Activated CD4-positive, alpha-beta T cell treated with anti-CD3 and anti-CD28 coated beads for 24 hours (primary cell): ENCODE measurements around the gene GBE1.
"Not testable (repeated sequence)": the region's sequence is repeated elsewhere in the genome, so short reads cannot be mapped to it uniquely, and the experiment has no call there.

Source experiments
- DNase-seq, 2 donors: peaks; one replicate each; pipeline ENCODE4 v3.0.0-alpha.2; 2020; ENCODE audit warnings: low read depth in 2 of 2

The GBE1 gene

DNA sequence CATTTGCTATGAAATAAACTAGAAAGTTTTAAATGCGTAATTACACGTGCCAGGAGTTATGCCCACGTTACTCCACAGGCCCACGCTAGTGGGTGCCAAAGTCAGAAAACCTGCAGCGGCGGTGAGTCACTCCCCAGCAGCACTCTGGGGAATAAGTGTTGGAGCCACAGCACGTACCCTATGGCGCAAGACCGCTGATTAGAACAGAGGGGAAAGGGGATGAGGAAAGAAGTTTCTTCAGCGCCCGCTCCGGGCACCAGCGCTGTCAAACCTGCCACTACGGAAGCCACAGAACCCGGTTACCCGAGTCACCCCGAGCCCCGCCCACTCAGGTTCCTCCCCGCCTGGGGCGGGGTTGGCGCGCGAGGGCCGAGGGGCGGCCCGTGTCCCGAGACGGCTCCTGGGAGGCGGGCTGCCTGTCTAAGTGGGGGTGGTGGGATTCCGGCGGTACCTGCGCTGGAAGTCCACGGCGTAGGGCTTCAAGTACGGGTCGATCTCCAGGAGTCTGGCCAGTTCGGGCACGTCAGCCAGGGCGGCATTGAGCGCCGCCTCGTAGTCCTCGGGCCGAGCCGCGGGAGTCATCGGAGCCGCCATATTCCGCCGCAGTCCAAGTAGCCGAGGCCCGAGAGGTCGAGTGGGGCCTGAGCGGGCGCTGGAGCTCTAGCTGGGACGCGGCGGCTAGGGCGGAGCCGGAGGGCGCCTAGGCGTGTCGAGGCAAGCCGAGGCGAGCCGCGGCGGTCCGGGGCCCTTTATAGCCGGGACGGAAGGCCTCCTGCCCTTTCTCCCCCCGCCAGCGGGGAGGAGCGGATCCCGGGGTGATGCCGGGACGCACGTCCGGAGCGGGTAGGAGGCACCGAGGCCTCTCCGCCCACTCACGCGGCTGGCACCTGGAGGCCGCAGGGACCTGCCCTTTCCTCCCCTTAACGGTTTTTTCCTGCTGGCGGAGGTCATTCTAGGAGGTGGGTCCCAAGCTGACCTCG lies at the start of gene GBE1:
Gene GBE1, minus strand, starts transcription at position 722 of the 980 bp plus-strand sequence. Its CDS starts 128 bp downstream, at position 594.
- DNase-seq, result peak; percentile 78 to 81

GRCh38 chr3:81808900-81809299 lies 47.5 kb upstream of the GBE1 start:
- no peak for DNase-seq

DNA sequence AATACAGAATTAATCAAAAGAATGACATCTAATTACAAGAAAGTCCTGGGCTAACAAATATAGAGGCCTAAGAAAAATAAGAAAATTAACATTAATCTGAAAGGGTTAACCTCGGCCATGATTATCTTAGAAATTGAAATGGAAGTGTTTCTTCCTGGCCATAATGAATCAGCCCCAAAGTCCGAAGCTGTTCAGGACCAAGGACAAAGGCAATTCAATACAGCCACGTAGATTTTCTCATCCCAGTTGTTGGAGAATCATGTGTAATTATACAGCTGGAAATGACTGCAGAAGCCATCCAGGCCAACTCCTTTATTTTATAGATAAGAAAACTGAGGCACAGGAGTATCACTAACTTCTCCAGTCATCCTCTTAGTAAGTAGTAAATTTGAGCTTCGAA lies 38.0 kb upstream of the GBE1 start:
- DNase-seq, result no peak

- no peak for DNase-seq
These were observed 32.0 kb upstream of the GBE1 start for GRCh38 chr3:81793410-81793809.

GRCh38 chr3:81790117-81790516 lies 28.7 kb upstream of the GBE1 start:
- no peak for DNase-seq

- DNase-seq, result no peak
These were observed 28.2 kb upstream of the GBE1 start for GRCh38 chr3:81789691-81790090.

GRCh38 chr3:81788610-81789009 lies 27.2 kb upstream of the GBE1 start:
- DNase-seq, result no peak

- no peak for DNase-seq
These were observed 26.6 kb upstream of the GBE1 start for GRCh38 chr3:81788044-81788443.

DNA sequence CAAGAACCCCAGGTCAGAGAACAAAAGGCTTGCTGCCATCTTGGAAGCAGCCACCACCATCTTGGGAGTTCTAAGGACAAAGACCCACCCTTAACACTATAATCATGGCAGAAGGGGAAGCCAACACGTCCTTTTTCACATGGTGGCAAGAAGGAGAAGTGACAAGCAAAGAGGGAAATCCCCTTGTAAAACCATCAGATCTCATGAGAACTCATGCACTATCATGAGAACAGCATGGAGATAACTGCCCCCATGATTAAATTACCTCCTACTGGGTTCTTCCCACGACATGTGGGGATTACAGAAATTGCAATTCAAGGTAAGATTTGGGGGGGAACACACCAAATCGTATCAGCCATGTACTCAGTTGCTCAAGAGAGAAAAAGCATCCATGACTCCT lies 21.1 kb upstream of the GBE1 start:
- no peak for DNase-seq

DNA sequence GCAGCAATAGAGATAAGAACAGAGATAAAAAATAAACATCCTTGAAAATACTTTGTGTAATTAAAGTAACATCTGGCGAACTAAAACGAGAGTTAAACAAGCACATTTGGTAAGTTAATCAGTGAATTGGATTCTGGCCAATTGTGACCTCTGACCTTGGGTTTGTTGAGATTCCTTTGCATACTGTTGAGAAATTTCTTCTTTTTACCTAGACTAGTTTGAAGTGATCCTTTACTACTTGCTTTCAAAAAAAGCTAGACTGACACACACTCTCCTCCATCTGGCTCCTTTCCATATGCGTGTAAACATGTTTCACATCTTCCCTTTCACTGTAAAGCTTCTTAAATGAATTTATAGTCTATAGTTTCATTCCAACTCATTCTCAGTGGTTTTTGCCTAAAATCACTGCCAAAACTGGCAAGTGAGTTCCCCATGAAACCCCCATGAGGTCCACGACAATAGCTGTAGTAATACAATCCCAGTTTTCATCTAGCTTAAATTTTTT lies 17.3 kb upstream of the GBE1 start:
- no peak for DNase-seq

DNA sequence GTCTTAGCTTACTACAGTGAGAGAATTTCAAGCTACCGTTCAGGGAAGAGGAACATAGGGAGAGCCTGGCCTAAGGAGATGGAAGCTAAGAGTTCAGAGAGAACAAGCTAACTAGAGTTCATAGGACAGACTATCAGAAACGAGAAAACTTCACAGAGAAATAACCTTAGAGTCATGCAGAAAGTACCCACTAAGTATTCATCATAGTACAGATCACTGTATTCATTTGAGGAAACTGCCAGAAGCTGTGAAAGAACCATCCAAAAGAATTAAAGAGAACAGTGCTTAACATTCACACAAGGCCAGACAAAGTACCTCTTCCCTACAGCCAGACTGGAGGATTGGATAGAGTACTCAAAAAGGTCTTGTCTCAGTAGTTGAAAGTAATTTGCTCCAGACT lies 15.2 kb upstream of the GBE1 start:
- no peak for DNase-seq

DNA sequence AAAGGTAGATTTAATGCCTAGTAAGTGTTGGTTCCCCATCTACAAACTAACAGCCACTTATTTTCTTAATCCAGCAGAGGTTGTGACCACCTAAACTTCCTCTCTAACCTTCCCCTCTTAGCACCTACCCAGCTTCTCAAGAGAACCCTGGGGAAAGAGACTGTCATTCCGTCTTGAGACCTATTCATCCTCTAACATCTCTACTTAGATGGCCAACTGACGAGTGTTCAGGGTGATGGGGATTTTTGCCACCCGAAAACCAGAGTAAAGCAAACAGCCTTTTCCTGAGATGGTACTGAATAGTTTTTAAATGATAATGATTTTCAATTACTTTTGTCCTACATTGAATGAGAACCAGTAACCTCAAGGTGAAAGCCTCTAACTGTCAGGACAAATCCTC lies 9.3 kb upstream of the GBE1 start:
- no peak for DNase-seq

- no peak for DNase-seq
These were observed 7.9 kb upstream of the GBE1 start for GRCh38 chr3:81769299-81769698.

DNA sequence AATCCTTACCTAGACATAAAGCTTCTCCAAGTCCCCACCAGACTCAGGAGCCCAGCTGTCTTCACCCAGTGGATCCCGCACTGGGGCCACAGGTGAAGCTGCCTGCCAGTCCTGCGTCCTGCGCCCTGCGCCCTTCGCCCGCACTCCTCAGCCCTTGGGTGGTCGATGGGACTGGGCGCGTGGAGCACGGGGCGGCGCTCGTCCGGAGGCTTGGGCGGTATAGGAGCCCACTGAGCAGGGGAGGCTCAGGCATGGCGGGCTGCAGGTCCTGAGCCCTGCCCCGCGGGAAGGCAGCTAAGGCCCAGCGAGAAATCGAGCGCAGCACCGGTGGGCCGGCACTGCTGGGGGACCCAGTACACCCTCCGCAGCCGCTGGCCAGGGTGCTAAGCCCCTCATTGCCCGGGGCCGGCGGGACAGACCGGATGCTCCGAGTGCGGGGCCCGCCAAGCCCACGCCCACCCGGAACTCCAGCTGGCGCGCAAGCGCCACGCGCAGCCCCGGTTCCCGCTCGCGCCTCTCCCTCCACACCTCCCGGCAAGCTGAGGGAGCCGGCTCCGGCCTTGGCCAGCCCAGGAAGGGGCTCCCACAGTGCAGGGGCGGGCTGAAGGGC lies 5.9 kb upstream of the GBE1 start:
- not testable (repeated sequence) for DNase-seq

GRCh38 chr3:81765400-81765799 lies 4.0 kb upstream of the GBE1 start:
- no peak for DNase-seq

DNA sequence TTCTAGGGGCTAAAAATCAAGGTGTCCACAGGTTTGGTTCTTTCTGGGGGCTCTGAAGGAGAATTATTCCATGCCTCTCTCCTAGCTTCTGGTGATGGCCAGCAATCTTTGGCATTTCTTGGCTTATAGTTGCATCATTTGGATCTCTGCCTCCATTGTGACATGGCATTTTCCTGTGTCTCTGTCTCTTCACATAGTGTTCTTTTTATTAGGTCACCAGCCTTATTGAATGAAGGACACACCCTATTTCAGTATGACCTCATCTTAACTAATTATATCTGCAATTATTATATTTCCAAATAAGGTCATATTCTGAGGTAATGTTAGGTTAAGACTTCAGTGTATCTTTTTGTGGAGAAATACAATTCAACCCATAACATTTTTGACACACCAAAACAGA lies 3.2 kb upstream of the GBE1 start:
- DNase-seq, result no peak

DNA sequence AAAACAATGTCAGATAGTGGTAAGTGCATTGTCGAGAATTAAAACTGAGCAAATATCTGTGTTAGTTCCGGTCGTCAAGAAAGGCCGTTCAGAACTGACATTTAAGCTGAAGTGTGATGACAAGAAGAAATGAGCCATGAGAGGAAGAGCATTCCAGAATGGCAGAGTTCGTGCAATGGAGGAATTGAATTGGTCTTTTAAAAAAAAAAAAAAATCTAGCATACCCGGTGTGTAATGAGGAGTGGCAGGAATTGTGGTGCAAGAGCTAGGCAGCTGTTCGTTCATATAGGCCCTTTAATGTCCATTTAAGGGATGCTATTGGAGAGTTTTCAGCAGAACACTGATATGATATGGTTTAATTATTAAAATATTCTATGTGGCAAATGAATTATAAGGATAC lies 2.6 kb upstream of the GBE1 start:
- no peak for DNase-seq

- DNase-seq, result no peak
These were observed 1.6 kb upstream of the GBE1 start for GRCh38 chr3:81763001-81763400.

DNA sequence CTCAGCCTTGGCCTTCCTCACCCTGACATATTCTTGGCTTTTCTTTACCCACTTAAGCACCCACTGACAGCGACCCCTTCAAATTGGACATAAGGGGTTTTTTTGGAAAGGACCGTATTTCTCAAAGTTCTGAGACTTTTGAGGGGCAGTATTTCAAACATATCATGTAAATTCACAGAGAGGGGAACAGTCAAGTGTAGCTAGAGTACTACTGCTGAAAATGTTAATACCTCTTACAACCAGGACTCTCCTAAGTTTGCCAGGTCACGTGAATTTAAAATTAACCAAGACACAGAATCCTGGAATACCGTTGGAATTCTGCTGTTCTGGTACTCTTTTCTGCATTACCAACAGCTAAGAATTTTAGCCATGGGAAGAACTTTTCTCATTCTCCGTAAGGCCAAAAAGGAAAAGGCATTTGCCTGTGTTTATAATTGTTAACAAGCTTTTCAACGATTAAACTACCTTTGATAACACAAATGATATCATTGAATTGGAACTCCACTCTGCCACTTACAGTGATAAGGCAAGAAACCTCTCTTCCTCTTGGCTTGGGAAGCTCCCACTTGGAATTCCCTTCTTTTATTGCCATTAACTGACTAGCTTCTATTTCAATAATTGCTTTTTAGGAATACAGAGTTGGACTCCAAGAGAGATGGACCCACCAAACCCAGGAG lies 597 bp upstream of the GBE1 start:
- DNase-seq, result no peak

- DNase-seq, result no peak
These were observed 1.2 kb downstream of the GBE1 start for GRCh38 chr3:81760215-81760614.

- DNase-seq, result not testable (repeated sequence)
These were observed 2.7 kb downstream of the GBE1 start for GRCh38 chr3:81758771-81759170.

GRCh38 chr3:81758275-81758674 lies 3.2 kb downstream of the GBE1 start:
- no peak for DNase-seq
